Activated T-cell treated with anti-CD3 and anti-CD28 coated beads for 4 hours (primary cell): ENCODE measurements around the gene RDH8.

Experiments
- DNase-seq: peaks from one replicate; pipeline ENCODE4 v3.0.0-alpha.2; 2020

Gene RDH8

GRCh38 chr19:10013316-10013715 lies at the start of gene RDH8:
Gene RDH8, plus strand, starts transcription at chr19:10013483. Its CDS starts 15 bp downstream, at chr19:10013498.
- no peak for DNase-seq

- DNase-seq = no peak
Observed at GRCh38 chr19:9966024-9966423, 47.3 kb upstream of the RDH8 start.

GRCh38 chr19:9966448-9966847 lies 46.8 kb upstream of the RDH8 start:
- DNase-seq = no peak

- no peak for DNase-seq
Observed at GRCh38 chr19:9967326-9967725, 46.0 kb upstream of the RDH8 start.

GRCh38 chr19:9968820-9969687 lies 44.2 kb upstream of the RDH8 start:
- DNase-seq = no peak

GRCh38 chr19:9969688-9969975 lies 43.7 kb upstream of the RDH8 start:
- DNase-seq = no peak

GRCh38 chr19:9970481-9970880 lies 42.8 kb upstream of the RDH8 start:
- DNase-seq = no peak

- DNase-seq = no peak
Observed at GRCh38 chr19:9971166-9971897, 42.0 kb upstream of the RDH8 start.

- no peak for DNase-seq
Observed at GRCh38 chr19:9972103-9972502, 41.2 kb upstream of the RDH8 start.

- no peak for DNase-seq
Observed at GRCh38 chr19:9981406-9982260, 31.6 kb upstream of the RDH8 start.

- DNase-seq = no peak
Observed at GRCh38 chr19:9986787-9987281, 26.4 kb upstream of the RDH8 start.

GRCh38 chr19:9989504-9989903 lies 23.8 kb upstream of the RDH8 start:
- DNase-seq = no peak

GRCh38 chr19:9991425-9992191 lies 21.7 kb upstream of the RDH8 start:
- no peak for DNase-seq

- no peak for DNase-seq
Observed at GRCh38 chr19:9995084-9995483, 18.2 kb upstream of the RDH8 start.

- no peak for DNase-seq
Observed at GRCh38 chr19:9995999-9996398, 17.3 kb upstream of the RDH8 start.

- DNase-seq = no peak
Observed at GRCh38 chr19:9996541-9996940, 16.7 kb upstream of the RDH8 start.

- peak; percentile 56 for DNase-seq
Observed at GRCh38 chr19:10000171-10000826, 13.0 kb upstream of the RDH8 start.

- no peak for DNase-seq
Observed at GRCh38 chr19:10001899-10002298, 11.4 kb upstream of the RDH8 start.

- no peak for DNase-seq
Observed at GRCh38 chr19:10003271-10003670, 10.0 kb upstream of the RDH8 start.

- no peak for DNase-seq
Observed at GRCh38 chr19:10004617-10005016, 8.7 kb upstream of the RDH8 start.

GRCh38 chr19:10005632-10006334 lies 7.5 kb upstream of the RDH8 start:
- DNase-seq = no peak
